DMS153 treated with DMSO at 0.1 percent for 48 hours (cell line): ENCODE measurements around the gene YJEFN3.

Experiments
- DNase-seq: peaks from one replicate; lab custom pipeline; 2025; ENCODE audit not compliant: unreplicated experiment; lab: John Stamatoyannopoulos, UW

YJEFN3 gene

DNA sequence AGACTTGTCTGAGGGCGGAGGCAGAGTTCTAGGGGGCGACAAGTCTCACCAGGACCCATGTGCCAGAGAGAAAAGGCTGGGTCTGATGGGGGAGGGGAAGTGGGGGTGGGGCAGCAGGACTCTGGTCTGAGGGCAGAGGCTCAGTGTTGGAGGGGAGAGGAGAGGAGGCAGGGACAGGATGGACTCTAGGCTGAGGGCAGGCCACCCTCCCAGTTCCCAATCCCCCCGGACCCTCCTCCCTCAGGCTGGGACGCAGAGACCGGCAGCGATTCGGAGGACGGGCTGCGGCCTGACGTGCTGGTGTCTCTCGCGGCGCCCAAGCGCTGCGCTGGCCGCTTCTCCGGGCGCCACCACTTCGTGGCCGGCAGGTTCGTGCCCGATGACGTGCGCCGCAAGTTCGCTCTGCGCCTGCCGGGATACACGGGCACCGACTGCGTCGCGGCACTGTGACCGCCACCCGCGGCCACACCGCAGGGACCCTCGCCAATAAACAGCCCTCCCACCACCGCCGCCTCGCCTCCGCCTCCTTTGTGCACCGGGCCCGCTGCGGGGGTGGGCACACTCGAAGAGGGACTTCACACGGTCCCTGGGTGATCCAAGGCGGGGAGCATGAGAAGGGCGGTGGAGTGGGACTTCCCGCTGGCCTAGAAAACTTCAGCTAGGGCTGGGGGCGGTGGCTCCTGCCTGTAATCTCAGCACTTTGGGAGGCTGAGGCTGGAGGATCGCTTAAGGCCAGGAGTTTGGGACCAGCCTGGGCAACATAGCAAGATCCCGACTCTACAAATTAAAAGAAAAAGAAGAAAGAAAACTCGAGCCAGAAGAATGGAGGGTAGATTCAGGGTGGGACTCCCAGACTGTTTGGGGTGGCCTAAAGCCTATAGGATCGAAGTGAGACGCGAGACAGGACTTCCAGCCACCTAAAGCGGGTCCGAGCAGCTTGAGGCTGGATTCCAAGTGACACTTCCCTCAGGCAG, 8.7 kb downstream of the YJEFN3 start:
- no peak for DNase-seq

DNA sequence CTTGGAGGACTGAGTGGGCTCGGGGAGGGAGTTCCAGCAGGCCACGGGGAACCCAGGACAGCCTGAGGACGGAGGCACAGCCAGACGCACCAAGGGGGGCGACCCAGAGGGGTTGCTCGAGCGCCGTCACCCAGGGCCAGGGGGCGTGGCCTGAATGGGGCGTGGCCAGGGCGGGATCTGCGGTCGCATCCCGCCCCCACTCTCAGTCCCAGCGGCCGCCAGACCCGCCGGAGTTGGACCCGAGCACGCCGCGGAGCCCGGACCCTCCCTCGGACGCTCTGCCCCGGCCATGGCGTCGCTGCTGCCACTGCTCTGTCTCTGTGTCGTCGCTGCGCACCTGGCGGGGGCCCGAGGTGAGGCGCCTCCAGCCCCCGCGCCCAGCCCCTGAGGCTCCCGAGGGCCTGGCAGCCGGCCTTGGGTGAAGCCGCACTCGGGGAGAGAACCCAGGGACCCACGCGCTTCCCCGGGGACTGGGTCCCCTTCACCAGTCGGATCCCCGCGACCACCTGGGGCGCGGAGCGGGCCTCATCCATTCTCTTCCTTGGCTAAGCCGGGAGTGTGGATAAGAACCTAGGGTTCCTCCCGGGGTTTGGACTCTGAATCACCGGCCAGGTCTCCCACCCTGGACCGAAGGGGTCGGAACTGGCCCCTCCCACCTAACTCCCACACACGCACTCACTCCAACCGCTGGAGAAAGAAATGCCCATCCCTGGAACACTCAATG, 9.5 kb downstream of the YJEFN3 start, which contains the start of gene CILP2:
TSS of gene CILP2 (plus strand) at position 205 of the 724 bp plus-strand sequence. CDS start at position 290, 85 bp downstream.
- no peak for DNase-seq

DNA sequence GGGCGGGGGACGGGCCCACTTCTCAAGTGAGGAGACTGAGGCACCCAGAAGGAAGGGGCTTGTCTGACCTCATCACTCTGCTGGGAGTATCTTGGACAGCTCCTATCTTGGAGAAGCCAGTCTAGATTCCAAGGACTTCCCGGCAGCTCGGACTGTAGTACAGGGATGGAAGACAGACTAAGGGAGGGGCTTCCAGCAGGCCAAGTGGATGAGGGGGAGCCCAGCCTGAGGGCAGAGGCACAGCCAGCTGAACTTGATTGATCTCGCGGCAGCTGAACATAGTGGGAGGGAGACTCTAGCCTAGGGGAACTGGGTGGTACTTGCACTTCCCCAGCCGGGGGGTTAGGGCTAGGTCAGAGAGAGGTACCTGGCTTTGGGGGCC, 10.1 kb downstream of the YJEFN3 start:
- no peak for DNase-seq

DNA sequence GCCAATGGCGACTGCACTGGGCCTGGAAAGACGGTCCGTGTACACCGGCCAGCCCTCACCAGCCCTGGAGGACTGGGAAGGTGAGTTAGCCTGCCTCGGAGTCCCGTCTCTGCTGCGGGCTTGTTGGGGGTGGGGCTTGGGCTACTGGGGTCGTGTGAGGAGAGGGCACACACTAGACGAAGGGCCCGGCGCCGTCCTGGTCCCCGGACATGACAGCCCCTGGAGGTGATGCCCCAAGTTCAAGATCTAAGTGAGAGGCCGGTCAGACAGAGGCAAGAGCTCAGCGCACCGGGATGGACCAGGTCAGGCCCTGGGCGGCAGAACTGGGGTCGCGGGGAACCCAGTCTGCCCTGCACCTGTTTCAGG, 11.0 kb downstream of the YJEFN3 start:
- no peak for DNase-seq

DNA sequence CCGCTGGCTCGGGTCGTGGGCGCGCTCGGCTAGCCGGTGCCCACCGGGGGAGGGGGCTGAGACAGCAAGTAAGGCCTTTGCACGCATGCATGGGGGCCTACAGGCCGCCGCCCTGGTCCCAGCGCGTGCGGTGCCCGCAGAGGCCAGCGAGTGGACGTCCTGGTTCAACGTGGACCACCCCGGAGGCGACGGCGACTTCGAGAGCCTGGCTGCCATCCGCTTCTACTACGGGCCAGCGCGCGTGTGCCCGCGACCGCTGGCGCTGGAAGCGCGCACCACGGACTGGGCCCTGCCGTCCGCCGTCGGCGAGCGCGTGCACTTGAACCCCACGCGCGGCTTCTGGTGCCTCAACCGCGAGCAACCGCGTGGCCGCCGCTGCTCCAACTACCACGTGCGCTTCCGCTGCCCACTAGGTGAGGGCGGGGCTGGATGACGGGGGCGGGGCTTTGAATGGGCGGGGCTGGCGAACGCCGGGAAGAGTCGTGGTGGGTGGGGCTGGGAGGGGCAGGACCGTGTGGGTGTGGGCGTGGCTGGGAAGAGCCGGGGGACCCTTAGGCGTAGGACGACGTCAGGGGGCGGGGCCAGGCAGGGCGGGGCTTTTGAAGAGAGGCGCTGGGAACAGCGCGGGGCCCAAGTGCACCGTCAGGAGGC, 11.5 kb downstream of the YJEFN3 start:
- DNase-seq, result no peak

DNA sequence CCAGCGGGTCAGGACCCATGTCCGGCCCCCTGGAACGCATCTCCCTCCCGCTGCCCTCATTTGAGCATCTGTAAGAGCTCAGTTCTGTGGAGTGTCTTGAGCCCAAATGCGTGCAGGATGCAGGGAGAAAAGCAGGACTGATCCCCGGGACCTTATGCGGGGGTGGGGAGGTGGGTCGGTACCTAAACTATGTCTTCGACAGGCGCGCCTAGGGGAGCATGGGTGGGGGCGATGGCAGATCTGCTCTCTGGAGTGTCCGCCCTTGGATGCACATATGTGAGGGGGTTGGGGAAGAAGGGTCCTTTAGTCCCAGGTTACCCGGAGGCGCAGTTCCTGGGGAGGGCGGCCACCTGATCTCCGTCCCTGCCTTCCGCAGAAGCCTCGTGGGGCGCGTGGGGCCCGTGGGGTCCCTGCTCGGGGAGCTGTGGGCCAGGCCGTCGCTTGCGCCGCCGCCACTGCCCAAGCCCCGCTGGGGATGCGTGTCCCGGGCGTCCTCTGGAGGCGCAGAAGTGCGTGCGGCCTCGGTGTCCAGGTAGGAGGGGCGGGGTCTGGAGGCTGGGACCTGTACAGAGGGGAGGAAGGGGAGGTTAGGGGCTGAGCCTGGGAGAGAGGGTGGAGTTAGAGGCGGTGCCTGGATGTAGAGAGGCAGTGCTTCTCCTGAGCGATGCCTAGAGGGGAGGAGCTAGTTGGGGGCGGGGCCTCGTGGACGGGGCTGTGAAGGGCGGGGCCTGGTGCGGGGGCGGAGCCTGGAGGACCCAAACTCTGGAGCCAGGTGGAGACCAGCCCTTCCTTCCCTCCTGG, 12.2 kb downstream of the YJEFN3 start:
- DNase-seq, result no peak

DNA sequence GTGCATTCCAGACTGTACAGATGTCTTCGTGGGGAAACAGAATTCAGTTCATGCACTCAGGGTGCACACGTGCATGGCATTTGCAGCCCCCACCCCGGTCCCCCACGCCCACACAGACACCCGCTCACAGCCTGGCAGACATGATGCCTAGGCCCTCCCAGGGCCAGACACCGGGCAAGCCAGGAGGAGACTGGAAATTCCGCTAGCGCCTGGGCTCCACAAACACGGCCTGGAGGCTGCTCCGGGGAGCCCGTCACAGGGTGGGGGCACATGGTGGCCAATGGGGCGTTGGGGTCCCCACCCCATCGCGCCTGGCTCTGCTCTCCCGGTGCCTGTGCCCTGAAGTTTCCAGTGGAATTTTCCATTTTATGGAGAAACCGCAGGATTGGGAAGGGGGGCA, 12.9 kb downstream of the YJEFN3 start:
- DNase-seq, result no peak

DNA sequence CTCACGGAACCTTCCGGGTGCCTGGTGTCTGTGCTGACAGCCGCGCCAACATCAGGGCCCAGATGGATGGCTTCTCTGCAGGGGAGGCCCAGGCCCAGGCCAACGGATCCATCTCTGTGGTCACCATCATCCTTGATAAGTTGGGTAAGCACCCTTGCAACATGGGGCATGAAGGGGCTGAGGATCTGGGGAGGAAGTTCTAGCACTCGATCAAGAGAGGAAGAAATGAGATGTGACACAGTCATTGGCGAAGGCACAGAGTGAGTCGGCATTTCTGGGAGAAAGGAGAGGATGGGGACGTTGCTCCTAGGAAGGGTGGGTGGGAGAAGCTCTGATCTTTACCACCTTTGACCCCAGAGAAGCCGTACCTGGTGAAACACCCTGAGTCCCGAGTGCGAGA, 13.8 kb downstream of the YJEFN3 start:
- no peak for DNase-seq

DNA sequence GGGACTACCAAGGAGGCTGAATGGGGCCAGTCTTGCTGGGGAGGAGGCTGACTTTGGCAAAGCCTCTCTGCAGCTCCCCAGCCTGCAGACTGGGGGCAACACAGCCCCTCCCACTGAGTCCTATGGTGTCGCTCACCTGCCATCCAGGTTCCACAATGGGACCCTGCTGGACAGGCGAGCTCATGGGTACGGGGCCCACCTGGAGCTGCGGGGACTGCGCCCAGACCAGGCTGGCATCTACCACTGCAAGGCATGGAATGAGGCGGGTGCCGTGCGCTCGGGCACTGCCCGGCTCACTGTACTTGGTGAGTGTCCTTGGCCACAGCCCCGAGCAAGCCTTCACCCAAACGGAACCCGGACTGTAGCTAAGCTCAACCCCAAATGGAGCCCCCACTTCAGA, 14.4 kb downstream of the YJEFN3 start:
- DNase-seq, result no peak

DNA sequence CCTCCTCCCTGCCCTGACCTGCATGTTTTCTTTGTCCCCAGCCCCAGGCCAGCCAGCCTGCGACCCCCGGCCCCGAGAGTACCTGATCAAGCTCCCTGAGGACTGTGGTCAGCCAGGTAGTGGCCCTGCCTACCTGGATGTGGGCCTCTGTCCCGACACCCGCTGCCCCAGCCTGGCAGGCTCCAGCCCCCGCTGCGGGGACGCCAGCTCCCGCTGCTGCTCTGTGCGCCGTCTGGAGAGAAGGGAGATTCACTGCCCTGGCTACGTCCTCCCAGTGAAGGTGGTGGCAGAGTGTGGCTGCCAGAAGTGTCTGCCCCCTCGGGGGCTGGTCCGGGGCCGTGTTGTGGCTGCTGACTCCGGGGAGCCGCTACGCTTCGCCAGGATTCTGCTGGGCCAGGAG, 14.9 kb downstream of the YJEFN3 start:
- no peak for DNase-seq

DNA sequence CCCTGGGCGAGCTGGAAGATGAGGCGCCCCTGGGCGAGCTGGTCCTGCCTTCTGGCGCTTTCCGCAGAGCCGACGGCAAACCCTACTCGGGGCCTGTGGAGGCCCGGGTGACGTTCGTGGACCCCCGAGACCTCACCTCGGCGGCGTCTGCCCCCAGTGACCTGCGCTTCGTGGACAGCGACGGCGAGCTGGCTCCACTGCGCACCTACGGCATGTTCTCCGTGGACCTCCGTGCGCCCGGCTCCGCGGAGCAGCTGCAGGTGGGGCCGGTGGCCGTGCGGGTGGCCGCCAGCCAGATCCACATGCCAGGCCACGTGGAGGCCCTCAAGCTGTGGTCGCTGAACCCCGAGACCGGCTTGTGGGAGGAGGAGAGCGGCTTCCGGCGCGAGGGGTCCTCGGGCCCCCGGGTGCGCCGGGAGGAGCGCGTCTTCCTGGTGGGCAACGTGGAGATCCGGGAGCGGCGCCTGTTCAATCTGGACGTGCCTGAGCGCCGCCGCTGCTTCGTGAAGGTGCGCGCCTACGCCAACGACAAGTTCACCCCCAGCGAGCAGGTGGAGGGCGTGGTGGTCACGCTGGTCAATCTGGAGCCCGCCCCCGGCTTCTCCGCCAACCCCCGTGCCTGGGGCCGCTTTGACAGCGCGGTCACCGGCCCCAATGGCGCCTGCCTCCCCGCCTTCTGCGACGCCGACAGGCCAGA, 15.7 kb downstream of the YJEFN3 start:
- DNase-seq, result no peak

DNA sequence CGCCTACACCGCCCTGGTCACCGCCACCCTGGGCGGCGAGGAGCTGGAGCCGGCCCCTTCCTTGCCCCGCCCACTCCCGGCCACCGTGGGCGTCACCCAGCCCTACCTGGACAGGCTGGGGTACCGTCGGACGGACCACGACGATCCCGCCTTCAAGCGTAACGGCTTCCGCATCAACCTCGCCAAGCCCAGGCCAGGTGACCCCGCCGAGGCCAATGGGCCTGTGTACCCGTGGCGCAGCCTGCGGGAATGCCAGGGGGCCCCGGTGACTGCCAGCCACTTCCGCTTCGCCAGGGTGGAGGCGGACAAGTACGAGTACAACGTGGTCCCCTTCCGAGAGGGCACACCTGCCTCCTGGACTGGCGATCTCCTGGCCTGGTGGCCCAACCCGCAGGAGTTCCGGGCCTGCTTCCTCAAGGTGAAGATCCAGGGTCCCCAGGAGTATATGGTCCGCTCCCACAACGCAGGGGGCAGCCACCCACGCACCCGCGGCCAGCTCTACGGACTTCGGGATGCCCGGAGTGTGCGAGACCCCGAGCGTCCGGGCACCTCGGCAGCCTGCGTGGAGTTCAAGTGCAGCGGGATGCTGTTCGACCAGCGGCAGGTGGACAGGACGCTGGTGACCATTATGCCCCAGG, 16.4 kb downstream of the YJEFN3 start:
- DNase-seq, result no peak

DNA sequence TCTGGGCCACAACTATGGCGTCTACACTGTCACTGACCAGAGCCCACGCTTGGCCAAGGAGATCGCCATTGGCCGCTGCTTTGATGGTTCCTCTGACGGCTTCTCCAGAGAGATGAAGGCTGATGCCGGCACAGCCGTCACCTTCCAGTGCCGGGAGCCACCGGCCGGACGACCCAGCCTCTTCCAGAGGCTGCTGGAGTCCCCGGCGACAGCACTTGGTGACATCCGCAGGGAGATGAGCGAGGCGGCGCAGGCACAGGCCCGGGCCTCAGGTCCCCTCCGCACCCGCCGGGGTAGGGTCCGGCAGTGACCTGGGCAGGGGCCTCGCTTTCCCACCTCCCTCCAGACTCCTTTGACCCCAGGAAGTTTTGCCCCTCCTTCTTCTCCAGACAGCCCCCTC, 17.0 kb downstream of the YJEFN3 start:
- DNase-seq, result no peak

DNA sequence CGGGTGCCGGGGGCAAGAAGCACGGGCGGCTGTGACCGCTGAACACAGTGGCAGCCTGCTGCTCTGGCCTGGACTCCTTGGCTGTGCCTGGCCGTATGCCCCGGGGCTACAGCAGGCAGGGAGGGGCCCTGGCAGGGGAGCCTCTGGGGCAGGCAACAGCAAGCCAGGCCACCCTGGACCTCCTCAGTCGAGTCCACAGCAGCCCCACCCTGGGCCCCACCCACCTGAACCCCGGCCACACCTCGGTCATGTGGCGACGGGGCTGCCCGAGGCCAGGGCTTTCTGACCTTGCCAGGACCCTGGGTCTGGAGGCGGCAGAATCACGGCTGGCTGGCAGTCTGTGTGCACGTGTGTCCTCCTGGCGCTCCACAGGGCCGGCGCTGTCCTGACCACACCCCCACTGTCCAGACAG, 18.0 kb downstream of the YJEFN3 start:
- no peak for DNase-seq

DNA sequence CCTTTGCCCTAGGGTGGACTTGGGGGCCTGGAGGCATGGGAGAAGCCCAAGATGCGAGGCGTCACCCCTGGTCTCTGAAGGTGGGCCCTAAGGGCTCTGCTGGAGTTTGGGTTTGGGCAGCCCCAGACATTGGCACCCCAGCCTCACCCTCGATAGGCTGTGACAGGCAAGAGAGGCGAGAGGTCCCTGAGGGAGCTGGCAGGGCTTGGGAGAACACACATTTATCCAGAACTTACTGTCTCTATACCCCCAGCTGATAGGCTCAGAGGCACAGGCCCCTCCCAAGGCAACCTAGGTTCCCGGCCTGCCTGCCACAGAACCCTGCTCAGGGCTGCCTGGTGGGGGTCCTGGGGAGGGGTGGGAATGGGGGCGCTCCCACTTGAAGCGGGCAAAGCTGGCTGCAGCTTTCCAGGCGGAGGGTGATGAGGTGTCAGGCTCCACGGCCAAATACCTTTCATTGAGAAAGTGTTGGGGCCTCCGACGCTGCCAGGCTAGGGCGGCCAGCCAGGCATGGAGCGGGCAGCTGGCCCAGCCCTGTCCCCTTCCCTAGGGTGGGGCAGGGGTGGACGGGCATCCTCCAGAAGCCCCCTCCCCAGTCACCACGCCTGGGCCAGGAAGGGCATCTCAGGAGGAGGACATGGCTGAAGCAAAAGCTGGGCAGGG, 19.1 kb downstream of the YJEFN3 start:
- no peak for DNase-seq

DNA sequence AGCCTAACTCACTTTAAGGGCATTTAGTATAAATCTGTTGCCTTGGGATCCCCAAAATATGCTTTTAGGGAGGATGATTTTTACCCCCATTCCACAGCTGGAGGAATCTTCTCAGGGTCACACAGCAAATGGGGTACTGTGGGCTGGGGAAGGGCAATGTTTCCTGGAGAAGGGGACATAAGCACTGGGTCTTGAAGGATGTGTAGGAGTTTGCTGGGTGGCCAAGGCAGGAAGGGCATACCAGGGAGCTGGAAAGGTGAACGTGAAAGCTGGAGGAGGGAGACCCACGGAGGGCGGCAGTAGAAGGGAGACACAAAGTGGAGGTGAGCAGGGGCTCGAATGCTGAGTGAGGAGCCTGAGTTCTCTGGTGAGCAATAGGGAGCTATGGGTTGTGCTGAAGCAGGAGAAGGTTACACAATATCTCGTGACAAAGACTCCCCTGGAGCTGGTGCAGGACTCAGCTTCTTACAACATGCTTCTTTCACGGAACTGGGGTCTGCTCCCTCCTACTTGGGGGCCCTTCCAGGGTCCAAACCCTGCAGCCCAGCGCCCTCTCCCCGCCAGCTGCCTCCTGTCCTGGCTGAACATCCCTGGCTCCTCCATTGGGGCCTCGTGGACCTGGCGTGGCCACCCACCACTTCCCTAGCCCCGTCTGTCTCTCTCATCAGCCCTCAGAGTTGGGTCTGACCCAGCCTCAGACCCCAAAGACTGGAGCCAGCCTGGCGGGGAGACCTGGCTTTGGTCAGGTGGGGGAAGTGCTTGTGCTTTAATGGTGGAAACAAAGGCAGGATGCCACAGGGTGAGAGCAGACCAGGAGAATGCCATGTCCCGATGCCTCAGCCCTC, 20.4 kb downstream of the YJEFN3 start:
- no peak for DNase-seq

DNA sequence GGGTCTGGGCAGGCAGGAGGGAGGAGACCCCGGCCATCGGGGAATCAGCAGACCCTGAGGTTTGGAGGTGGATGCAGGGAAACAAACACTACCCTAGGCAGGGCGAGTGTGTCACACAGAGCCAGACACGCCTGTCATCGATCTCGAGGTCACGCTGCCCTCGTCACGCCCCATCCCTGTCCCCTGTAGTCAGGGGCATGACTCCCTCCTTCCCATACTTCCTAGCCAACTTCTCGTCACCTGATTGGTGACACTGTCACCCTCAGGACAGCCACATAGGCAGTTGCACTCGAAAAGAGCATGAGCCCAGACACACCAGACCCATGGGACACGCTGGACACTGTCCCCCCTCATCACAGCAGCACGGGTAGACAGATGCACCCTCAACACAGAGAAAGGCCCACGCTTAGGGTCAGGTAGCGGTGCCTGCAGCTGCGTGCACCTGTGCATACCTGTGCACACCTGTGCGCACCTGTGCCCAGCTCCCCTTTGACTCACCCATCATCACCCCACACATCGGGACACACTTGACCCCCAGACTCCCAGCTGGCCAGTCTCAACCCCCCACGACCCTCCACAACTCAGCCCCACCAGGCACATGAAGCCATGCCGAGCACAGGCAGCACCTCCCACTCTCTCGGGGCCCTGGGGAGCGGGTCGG, 21.2 kb downstream of the YJEFN3 start:
- DNase-seq, result no peak

DNA sequence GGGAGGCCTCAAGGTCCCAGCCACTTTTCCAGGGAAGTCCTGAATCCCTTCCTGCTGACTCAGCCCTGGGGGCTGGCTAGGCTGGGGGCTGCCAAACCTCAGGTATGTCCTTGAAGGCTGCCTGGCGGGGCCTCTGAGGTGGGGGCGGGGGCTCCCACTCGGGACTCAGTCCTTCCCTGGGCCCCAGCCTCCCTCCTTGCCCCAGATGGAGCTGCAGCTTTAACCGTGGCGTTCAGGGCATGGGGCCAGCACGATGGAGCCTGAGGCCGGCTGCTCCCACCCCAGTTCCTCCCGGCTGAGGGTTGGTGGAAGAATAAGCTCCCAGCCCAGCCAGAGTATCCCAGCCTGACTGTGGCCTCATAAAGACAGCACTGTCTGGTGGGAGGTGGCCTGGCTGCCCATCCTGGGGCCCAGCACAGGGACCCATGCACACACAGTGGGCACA, 21.8 kb downstream of the YJEFN3 start:
- DNase-seq, result no peak
